GM04503 (cell line): ENCODE data around the gene GIMAP6.
"Not testable (repeated sequence)": the region's sequence is repeated elsewhere in the genome, so short reads cannot be mapped to it uniquely, and the experiment has no call there.

Source experiments
- DNase-seq: peaks from one replicate; pipeline ENCODE4 v3.0.0-alpha.2; 2012; ENCODE audit warnings: low read depth

GIMAP6 gene

GRCh38 chr7:150645259-150646020, 13.3 kb upstream of the GIMAP6 start:
- no peak for DNase-seq

GRCh38 chr7:150642926-150643325, 10.7 kb upstream of the GIMAP6 start:
- no peak for DNase-seq

- DNase-seq = no peak
These were observed 9.7 kb upstream of the GIMAP6 start for GRCh38 chr7:150641854-150642253.

- DNase-seq = no peak
These were observed 1.7 kb upstream of the GIMAP6 start for GRCh38 chr7:150633926-150634325.

- no peak for DNase-seq
These were observed 930 bp downstream of the GIMAP6 start for GRCh38 chr7:150631084-150631826.

- no peak for DNase-seq
These were observed 2.8 kb downstream of the GIMAP6 start for GRCh38 chr7:150629347-150629746.

GRCh38 chr7:150627959-150628358, 4.2 kb downstream of the GIMAP6 start:
- no peak for DNase-seq

- no peak for DNase-seq
These were observed 5.5 kb downstream of the GIMAP6 start for GRCh38 chr7:150626696-150627095.

- DNase-seq = no peak
These were observed 10.8 kb downstream of the GIMAP6 start for GRCh38 chr7:150621376-150621775.

GRCh38 chr7:150620617-150621371, 11.4 kb downstream of the GIMAP6 start:
- DNase-seq = no peak

- no peak for DNase-seq
These were observed 12.1 kb downstream of the GIMAP6 start for GRCh38 chr7:150620061-150620460.

GRCh38 chr7:150615221-150615755, 16.9 kb downstream of the GIMAP6 start:
- DNase-seq = not testable (repeated sequence)

- DNase-seq = not testable (repeated sequence)
These were observed 17.8 kb downstream of the GIMAP6 start for GRCh38 chr7:150614426-150614825.

GRCh38 chr7:150613880-150614279, 18.3 kb downstream of the GIMAP6 start:
- DNase-seq = no peak

- DNase-seq = no peak
These were observed 19.3 kb downstream of the GIMAP6 start for GRCh38 chr7:150612925-150613324.

- DNase-seq = no peak
These were observed 22.0 kb downstream of the GIMAP6 start for GRCh38 chr7:150610233-150610632.

GRCh38 chr7:150603600-150603999, 28.6 kb downstream of the GIMAP6 start:
- DNase-seq = not testable (repeated sequence)

GRCh38 chr7:150595361-150595760, 36.8 kb downstream of the GIMAP6 start:
- no peak for DNase-seq

- no peak for DNase-seq
These were observed 37.4 kb downstream of the GIMAP6 start for GRCh38 chr7:150594805-150595204.

- no peak for DNase-seq
These were observed 44.6 kb downstream of the GIMAP6 start for GRCh38 chr7:150587551-150587950.

- no peak for DNase-seq
These were observed 45.4 kb downstream of the GIMAP6 start for GRCh38 chr7:150586785-150587152.

- DNase-seq = no peak
These were observed 46.0 kb downstream of the GIMAP6 start for GRCh38 chr7:150586068-150586784.
